ENCODE results near the gene SLC30A2.
"Not testable (repeated sequence)": the region's sequence is repeated elsewhere in the genome, so short reads cannot be mapped to it uniquely, and the experiment has no call there.

The SLC30A2 gene, protein sequence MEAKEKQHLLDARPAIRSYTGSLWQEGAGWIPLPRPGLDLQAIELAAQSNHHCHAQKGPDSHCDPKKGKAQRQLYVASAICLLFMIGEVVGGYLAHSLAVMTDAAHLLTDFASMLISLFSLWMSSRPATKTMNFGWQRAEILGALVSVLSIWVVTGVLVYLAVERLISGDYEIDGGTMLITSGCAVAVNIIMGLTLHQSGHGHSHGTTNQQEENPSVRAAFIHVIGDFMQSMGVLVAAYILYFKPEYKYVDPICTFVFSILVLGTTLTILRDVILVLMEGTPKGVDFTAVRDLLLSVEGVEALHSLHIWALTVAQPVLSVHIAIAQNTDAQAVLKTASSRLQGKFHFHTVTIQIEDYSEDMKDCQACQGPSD

DNA sequence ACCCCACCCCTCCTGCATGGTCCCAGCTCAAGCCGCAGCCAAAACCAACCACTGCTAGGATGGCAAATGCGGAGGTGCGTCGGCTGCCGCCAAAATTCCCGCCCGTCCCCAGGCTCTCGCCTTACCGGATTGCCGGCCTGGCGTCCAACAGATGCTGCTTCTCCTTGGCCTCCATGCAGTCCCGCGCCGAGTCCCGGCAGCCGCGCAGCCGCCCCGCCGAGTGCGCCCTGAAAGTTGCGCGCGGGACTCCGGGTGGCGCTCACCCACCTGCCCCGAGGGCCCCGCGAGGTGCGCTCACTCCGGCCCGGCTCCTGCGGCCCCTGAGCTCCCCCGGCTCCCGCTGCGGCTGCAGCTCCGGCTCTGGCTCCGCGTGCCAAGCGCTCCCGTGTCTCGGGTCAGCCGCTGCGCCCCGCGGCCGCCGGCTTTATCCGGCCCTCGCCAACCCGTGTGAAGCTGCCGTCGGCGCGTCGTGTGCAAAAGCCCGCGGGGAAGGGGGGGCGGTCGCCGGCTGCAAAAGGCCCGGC is at the start of gene SLC30A2:
SLC30A2 (minus strand) TSS at position 397 of the 524 bp plus-strand sequence; CDS start at position 175, 222 bp downstream.
- DNase-seq (ENCODE audit: low spot score) = no peak

GRCh38 chr1:26094677-26095383 is 48.9 kb upstream of the SLC30A2 start:
- DNase-seq (ENCODE audit: low spot score) = no peak

DNA sequence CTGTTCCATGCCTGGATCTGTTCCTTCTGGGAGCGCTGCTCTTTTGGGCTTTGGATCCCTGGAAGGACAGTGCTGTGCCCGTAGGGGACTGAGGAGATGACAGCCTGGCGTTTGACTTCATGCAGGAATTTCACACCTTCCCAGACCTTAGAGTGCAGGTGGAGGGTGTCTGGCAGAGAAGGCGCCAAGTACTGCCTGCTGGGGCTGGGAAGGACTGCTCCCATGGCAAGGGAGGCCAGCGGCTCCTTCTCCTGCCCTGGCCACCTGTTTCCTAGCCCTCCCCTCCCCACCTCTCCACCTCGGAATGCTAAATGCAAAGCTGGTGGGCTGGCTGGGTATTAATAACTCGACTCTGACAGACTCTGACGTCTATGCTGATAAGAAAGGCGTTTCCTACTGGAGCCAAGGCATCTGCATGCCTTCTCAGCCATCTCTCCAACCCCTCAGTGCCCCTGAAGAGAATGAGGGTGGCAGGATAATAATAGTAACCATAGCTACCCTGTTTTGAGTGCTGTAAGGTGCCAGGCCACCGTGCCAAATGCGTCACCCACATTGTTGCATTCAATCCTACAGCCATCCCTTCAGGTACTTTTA is 48.3 kb upstream of the SLC30A2 start:
- DNase-seq (ENCODE audit: low spot score) = no peak

DNA sequence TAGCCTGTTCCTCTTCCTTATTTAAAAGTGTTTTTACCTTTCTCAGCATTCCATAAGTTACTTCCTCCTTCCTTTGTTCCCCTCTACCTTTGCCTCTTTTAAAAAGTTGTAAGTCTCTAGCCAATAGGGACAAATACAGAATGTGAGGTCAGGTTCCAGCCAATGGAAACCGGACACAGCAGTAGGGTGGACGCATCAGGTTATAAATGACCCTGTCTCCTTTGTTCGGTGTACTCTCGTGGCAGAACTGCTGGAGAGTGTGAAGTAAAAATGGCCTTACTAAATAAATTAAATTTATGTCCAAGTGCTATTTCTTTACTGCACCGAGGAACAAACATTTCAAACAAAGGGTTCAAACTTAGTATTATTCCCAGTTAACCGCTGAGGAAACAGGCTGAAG is 47.7 kb upstream of the SLC30A2 start:
- DNase-seq (ENCODE audit: low spot score) = not testable (repeated sequence)

GRCh38 chr1:26092422-26092821 is 46.5 kb upstream of the SLC30A2 start:
- no peak for DNase-seq (ENCODE audit: low spot score)

GRCh38 chr1:26090893-26091292 is 45.0 kb upstream of the SLC30A2 start:
- DNase-seq (ENCODE audit: low spot score) = no peak

GRCh38 chr1:26089125-26089524 is 43.2 kb upstream of the SLC30A2 start:
- no peak for DNase-seq (ENCODE audit: low spot score)

- no peak for DNase-seq (ENCODE audit: low spot score)
These were observed 38.9 kb upstream of the SLC30A2 start for GRCh38 chr1:26084844-26085243.

DNA sequence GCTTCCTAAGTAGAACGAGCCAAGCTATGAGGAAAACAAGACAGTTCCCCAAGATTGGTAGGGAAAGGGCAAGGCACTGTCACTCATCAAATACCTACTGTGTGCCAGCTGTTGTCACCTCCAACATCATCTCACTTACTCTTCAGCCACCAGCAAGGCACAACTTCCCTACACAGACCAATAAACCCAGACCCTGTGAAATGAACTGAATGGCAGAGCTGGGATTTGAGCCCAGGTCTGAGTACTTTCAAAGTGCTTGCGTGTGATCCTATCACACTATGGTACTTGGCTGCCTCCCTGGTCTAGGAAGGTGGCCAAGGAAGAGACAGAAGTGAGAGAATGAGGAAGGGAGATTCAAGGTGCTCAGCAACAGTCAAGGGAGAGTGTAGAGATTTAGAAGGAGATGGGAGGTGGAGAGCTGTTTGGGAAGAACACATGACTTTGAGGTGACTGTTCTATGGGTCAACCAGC is 38.2 kb upstream of the SLC30A2 start:
- no peak for DNase-seq (ENCODE audit: low spot score)

- DNase-seq (ENCODE audit: low spot score) = peak; percentile 55
These were observed 37.3 kb upstream of the SLC30A2 start for GRCh38 chr1:26083208-26083607.

GRCh38 chr1:26082020-26082350 is 36.1 kb upstream of the SLC30A2 start:
- DNase-seq (ENCODE audit: low spot score) = no peak

- DNase-seq (ENCODE audit: low spot score) = no peak
These were observed 35.5 kb upstream of the SLC30A2 start for GRCh38 chr1:26081267-26082019.

GRCh38 chr1:26079960-26080814 is 34.3 kb upstream of the SLC30A2 start:
- no peak for DNase-seq (ENCODE audit: low spot score)

GRCh38 chr1:26079178-26079563 is 33.3 kb upstream of the SLC30A2 start:
- DNase-seq (ENCODE audit: low spot score) = no peak

DNA sequence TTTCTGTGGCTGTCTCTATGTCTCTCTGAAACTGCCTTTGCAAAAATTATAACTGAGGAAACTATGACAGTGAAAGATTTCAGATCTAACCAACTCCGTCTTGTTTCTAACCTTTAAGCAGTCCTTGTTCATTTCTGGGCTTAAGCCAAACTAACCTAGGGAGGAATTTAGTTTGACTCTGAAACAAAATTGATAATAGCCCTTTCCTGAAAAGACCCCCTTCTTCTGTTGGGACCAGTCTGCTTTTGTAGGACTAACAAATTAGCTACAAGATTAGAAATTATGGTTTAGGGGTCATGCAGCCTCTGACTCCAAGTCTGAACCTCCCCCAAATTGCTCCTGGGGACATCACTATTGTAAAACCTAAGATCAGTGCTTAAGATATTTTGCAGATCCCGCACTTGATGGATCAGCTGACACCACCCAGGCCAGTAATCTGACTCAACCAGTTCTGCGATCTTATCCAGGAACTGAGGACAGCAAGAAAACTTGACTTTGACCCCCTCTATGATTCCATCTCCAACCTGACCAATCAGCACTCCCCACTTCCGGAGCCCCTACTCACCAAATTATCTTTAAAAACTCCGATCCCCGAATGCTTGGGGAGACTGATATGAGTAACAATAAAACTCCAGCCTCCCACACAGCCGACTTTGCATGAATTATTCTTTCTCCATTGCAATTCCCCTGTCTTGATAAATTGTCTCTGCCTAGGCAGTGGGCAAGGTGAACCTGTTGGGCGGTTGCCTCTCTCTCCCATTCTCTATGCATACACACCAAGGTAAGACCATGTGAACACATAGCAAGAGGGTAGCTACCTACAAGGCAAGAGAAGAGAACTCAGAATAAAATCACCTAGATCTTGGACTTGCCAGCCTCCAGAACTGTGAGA is 32.6 kb upstream of the SLC30A2 start:
- no peak for DNase-seq (ENCODE audit: low spot score)

GRCh38 chr1:26077524-26077923 is 31.6 kb upstream of the SLC30A2 start:
- DNase-seq (ENCODE audit: low spot score) = no peak

- DNase-seq (ENCODE audit: low spot score) = no peak
These were observed 29.7 kb upstream of the SLC30A2 start for GRCh38 chr1:26075421-26076144.

GRCh38 chr1:26072305-26072704 is 26.4 kb upstream of the SLC30A2 start:
- no peak for DNase-seq (ENCODE audit: low spot score)

DNA sequence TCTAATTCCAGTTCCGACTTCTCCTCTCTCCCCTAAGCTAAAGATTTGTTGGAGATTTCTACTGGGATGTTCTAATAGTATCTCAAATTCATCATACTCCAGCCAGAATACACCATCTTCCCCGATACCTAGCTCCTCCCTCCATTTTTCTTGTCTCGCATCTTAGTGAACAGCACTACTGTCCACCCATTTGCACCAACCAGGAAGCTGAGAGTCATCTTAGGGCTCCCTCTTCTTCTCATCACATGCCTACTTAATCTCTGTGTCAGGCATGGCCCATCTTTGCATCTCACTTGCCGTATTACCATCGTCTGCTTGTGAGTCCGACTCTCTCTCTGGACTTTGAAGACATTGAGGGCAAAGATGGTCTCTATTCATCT is 25.0 kb upstream of the SLC30A2 start:
- no peak for DNase-seq (ENCODE audit: low spot score)

Data from AG08396 (cell line).